Chondrocyte (in vitro differentiated cells): ENCODE measurements around the gene ADGRG4. TPM values are rescaled to one million over a fixed set of nuclear protein-coding genes. Genes with fewer than 3 reads are reported as not detected.
"Not testable (repeated sequence)": the region's sequence is repeated elsewhere in the genome, so short reads cannot be mapped to it uniquely, and the experiment has no call there.

Experiments used
- DNase-seq: peaks from one replicate; pipeline ENCODE4 v3.0.0; 2021; ENCODE audit warnings: mixed read lengths, low spot score
- H3K27ac Mint-ChIP-seq: one replicate; pipeline ENCODE4 v1.8.0; 2021; ENCODE audit warnings: mild to moderate bottlenecking, moderate library complexity, mixed read lengths; ENCODE audit not compliant: unreplicated experiment
- H3K27me3 Mint-ChIP-seq: 2 replicates; pipeline ENCODE4 v1.8.0; 2021; ENCODE audit warnings: low read depth, mixed read lengths
- H3K36me3 Mint-ChIP-seq: 2 replicates; pipeline ENCODE4 v1.8.0; 2021; ENCODE audit warnings: low read depth, mixed read lengths
- H3K4me1 Mint-ChIP-seq: 2 replicates; pipeline ENCODE4 v1.8.0; 2021; ENCODE audit warnings: low read depth, mild to moderate bottlenecking, mixed read lengths
- H3K4me3 Mint-ChIP-seq: one replicate; pipeline ENCODE4 v1.8.0; 2021; ENCODE audit warnings: mild to moderate bottlenecking, moderate library complexity, mixed read lengths; ENCODE audit not compliant: unreplicated experiment
- H3K9me3 Mint-ChIP-seq: 2 replicates; pipeline ENCODE4 v1.8.0; 2021; ENCODE audit warnings: low read depth, mixed read lengths
- CTCF ChIP-seq: fragments of 200-600 bp; sonication (generic); IDR thresholded peaks from 2 replicates; pipeline ENCODE4 v1.5.0; 2021; ENCODE audit warnings: antibody characterized with exemption, mild to moderate bottlenecking, moderate library complexity
- total RNA-seq: library from RNA; stranded (reverse); gene quantifications from 3 replicates; pipeline ENCODE4 v1.2.1, GENCODE V29; 2021

The ADGRG4 gene
- total RNA-seq, 1 donor from 2014 or later, result 0.30 TPM

DNA sequence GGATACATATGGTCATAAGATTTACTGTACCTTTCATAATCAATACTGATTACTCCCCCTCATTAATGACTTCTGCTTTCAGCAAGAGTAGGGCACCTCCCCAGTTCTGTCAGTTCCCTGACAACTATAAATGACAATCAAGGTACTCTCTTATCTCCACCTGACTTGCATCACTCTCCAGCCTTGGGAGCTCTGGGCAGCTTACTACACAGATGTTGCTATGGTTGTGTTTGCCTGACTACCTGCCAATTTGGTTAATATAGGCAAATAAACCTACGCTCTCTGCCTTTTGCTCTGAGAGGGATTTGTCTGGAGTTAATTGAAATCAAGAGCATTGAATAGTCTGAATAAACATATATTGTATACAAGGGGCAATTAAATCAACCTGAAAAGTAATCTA, 26.8 kb upstream of the ADGRG4 start:
- H3K9me3 Mint-ChIP-seq, result no peaks in the 10 kb centered on the region
- H3K27ac Mint-ChIP-seq, result no peak overlapping the region
- H3K4me1 Mint-ChIP-seq, result no peaks in the 10 kb centered on the region
- DNase-seq, result no peak
- no peaks in the 10 kb centered on the region for H3K36me3 Mint-ChIP-seq
- TF ChIP-seq CTCF, result no peak
- H3K27me3 Mint-ChIP-seq, result no peaks in the 10 kb centered on the region
- H3K4me3 Mint-ChIP-seq, result no peak overlapping the region

GRCh38 chrX:136275553-136275952, 25.2 kb upstream of the ADGRG4 start:
- H3K27me3 Mint-ChIP-seq, result no peaks in the 10 kb centered on the region
- H3K4me1 Mint-ChIP-seq, result no peaks in the 10 kb centered on the region
- TF ChIP-seq CTCF, result no peak
- H3K27ac Mint-ChIP-seq, result no peak overlapping the region
- no peak overlapping the region for H3K4me3 Mint-ChIP-seq
- no peak for DNase-seq
- peaks cover 4% of the 10 kb centered on the region for H3K9me3 Mint-ChIP-seq
- H3K36me3 Mint-ChIP-seq, result no peaks in the 10 kb centered on the region

DNA sequence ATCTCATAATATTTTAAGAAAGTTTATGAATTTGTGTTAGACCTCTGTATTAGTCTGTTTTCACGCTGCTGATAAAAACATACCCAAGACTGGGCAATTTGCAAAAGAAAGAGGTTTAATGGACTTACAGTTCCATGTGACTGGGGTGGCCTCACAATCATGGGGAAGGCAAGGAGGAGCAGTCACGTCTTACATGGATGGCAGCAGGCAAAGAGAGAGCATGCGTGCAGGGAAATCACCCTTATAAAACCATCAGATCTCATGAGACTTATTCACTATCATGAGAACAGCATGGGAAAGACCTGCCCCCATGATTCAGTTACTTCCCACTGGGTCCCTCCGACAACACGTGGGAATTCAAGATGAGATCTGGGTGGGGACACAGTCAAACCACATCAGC, 14.4 kb upstream of the ADGRG4 start:
- not testable (repeated sequence) for H3K4me1 Mint-ChIP-seq, H3K27ac Mint-ChIP-seq, H3K4me3 Mint-ChIP-seq, H3K27me3 Mint-ChIP-seq, H3K9me3 Mint-ChIP-seq, DNase-seq, H3K36me3 Mint-ChIP-seq

DNA sequence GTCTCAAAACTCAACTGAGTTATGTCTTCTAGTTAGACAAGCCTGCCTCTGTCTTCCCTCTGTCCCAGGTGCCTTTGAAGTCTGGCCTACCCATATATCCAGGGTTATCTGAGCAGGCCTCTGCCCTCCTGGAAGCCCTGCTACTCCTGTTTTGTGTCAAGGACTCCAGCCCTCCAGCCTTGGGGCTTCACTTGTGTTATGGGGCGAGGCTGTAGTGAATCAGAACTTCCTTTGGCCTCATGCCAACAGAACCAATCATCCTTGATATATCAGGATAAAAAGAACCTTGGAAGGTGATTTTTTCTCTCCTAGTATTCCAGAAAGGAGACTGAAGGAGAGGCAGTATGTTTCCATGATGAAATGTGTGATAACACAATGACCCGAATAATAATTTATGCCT, 8.9 kb upstream of the ADGRG4 start:
- H3K36me3 Mint-ChIP-seq, result no peaks in the 10 kb centered on the region
- peaks cover 11% of the 10 kb centered on the region for H3K27me3 Mint-ChIP-seq
- no peak for DNase-seq
- H3K4me1 Mint-ChIP-seq, result no peaks in the 10 kb centered on the region
- peaks cover 3% of the 10 kb centered on the region for H3K9me3 Mint-ChIP-seq
- no peak overlapping the region for H3K4me3 Mint-ChIP-seq
- no peak for TF ChIP-seq CTCF
- H3K27ac Mint-ChIP-seq, result no peak overlapping the region

DNA sequence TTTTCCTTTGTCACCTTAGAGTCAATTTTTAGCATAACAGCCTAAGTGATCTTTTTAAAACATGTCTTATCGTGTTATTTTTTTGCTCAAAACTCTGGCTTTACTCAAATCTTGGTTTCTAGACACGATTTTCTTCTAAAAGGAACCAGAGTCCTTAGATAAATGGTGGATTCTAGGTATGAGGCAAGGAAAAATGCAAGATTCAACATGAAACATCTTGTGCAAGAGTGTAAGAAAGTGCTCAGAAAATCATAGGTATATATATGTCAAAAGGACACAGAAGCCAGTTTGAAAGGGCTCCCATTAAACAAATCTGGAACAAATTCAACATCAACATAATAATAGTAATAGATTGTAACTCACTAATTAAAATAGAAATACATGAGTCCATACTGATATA, 8.1 kb upstream of the ADGRG4 start:
- H3K36me3 Mint-ChIP-seq, result no peaks in the 10 kb centered on the region
- H3K9me3 Mint-ChIP-seq, result peaks cover 4% of the 10 kb centered on the region
- no peaks in the 10 kb centered on the region for H3K4me1 Mint-ChIP-seq
- H3K27ac Mint-ChIP-seq, result no peak overlapping the region
- TF ChIP-seq CTCF, result no peak
- H3K4me3 Mint-ChIP-seq, result no peak overlapping the region
- no peak for DNase-seq
- peaks cover 11% of the 10 kb centered on the region for H3K27me3 Mint-ChIP-seq

- Mint-ChIP-seq H3K4me3 (no peak overlapping the region), H3K27ac (no peak overlapping the region), H3K4me1 (no peaks in the 10 kb centered on the region), H3K9me3 (peaks cover 12% of the 10 kb centered on the region), H3K27me3 (peaks cover 11% of the 10 kb centered on the region), H3K36me3 (no peaks in the 10 kb centered on the region)
- TF ChIP-seq CTCF, result no peak
- no peak for DNase-seq
These were observed 5.4 kb upstream of the ADGRG4 start for GRCh38 chrX:136295380-136295779.
